Left lung (tissue), 14 donors: ENCODE measurements around the gene MATN1. TPM values are rescaled to one million over a fixed set of nuclear protein-coding genes. Genes with fewer than 3 reads are reported as not detected.

Source experiments
- ATAC-seq: fragments of 200-7000 bp; cut with Tn5 transposase; one replicate; pipeline ENCODE4 v1.9.1; 2020; ENCODE audit warnings: moderate library complexity
- DNase-seq, 4 donors: peaks; one replicate each; pipeline ENCODE4 v3.0.0-alpha.2; 2013 to 2020
- H3K27ac ChIP-seq, 2 donors: fragments of 200-600 bp; sonication (generic) in 1 of 2; one replicate each; pipeline versions ENCODE4 v1.5.0 to v1.8.0; 2020 to 2021
- H3K27me3 ChIP-seq, 2 donors: fragments of 200-600 bp; sonication (generic) in 1 of 2; one replicate each; pipeline versions ENCODE4 v1.5.0 to v1.8.0; 2020 to 2021
- H3K36me3 ChIP-seq, 2 donors: fragments of 200-600 bp; sonication (generic) in 1 of 2; one replicate each; pipeline versions ENCODE4 v1.5.0 to v1.8.0; 2020 to 2021
- H3K4me1 ChIP-seq, 2 donors: fragments of 200-600 bp; one replicate each; pipeline ENCODE4 v1.8.0; 2021
- H3K4me3 ChIP-seq, 2 donors: fragments of 200-600 bp; sonication (generic) in 1 of 2; one replicate each; pipeline versions ENCODE4 v1.5.0 to v1.8.0; 2020 to 2021; ENCODE audit warnings: mild to moderate bottlenecking in 1 of 2
- H3K9me3 ChIP-seq, 2 donors: fragments of 200-600 bp; sonication (generic) in 1 of 2; one replicate each; pipeline versions ENCODE4 v1.5.0 to v1.8.0; 2020 to 2021
- CTCF ChIP-seq, 2 donors: fragments of 200-600 bp; sonication (generic) in 1 of 2; IDR thresholded peaks; one replicate each; pipeline versions ENCODE4 v1.5.0 to v1.8.0; 2021; ENCODE audit warnings: antibody characterized with exemption in 2 of 2
- intact Hi-C, 2 donors: fragments of 100-400 bp; cut with DNase I; formaldehyde crosslinking; loops; one replicate each; pipeline versions ENCODE4 v1.11.2 to v1.14.2; 2022
- long read RNA-seq, 12 donors: library from polyadenylated mRNA in 2 of 12; unstranded in 2 of 12; transcript quantifications; one replicate each; pipeline ENCODE4 v2.0.0 and lab custom pipeline, GENCODE V29; 2019 to 2026
- polyA plus RNA-seq, 6 donors: library from polyadenylated mRNA; unstranded; fragments of 120-200 nt; gene quantifications; one replicate each; pipeline ENCODE4 v1.2.1, GENCODE V29; 2013; ENCODE audit not compliant: insufficient read length in 6 of 6
- total RNA-seq, 2 donors: library from RNA; stranded (reverse); fragmentation: NEBNext Ultra II Directional; extraction: Animal tissue kit (Norgen Biotek cat#: 25700); gene quantifications; one replicate each; pipeline ENCODE4 v1.2.1, GENCODE V29; 2021
- donor health status: DM: no; HTN: yes; CAD: no.
- donor health status: DM: no; HTN: no; CAD: no.

Gene MATN1
- under 1 TPM in 1 of 2 donors, not detected in 1; 0.08 TPM for total RNA-seq
- polyA plus RNA-seq: 1 to 10 TPM in 1 of 6 donors, under 1 TPM in 5; 0.37 to 1.1 (median 0.44) TPM
- long read RNA-seq, donor 1: 0 reads
- long read RNA-seq, donor 2: 0 reads
- long read RNA-seq, donor 3: 0 reads
- long read RNA-seq, donor 4, partial matches to known transcripts: 1 of 1 reads
- long read RNA-seq, donor 4, other reads (novel, unspliced or antisense): 0 of 1 reads
- long read RNA-seq, donor 5: 0 reads
- long read RNA-seq, donor 6: 0 reads
- long read RNA-seq, donor 7: 0 reads
- long read RNA-seq, donor 8: 0 reads
- long read RNA-seq, donor 9: 0 reads
- long read RNA-seq, donor 10: 0 reads
- long read RNA-seq, donor 11: 0 reads
- long read RNA-seq, donor 12: 0 reads

GRCh38 chr1:30723331-30723755 is at the start of gene MATN1:
MATN1 (minus strand) TSS chr1:30723585; CDS start chr1:30723551, 34 bp downstream.
- TF ChIP-seq CTCF (IDR thresholded peaks at IDR 0.05): no peak
- DNase-seq (no peak), ATAC-seq (no peak)
- no peak within 1 kb of the TSS for H3K4me3 ChIP-seq
- no peak within 1 kb of the TSS for H3K27ac ChIP-seq
- no peaks in the 10 kb centered on the region for H3K27me3 ChIP-seq
- intact Hi-C loops: loop anchor here in 1 of 2 donors (10.0 kb wide), 1 partner anchor 51 kb away; no protein-coding TSS in a partner anchor
- H3K36me3 ChIP-seq: peaks cover 0 to 9% of the 10 kb centered on the region in 2 donors
- H3K4me1 ChIP-seq: peaks cover 0 to 12% of the 10 kb centered on the region in 2 donors
- H3K9me3 ChIP-seq: no peaks in the 10 kb centered on the region

- no peaks in the 10 kb centered on the region for H3K9me3 ChIP-seq
- no peak for TF ChIP-seq CTCF (IDR thresholded peaks at IDR 0.05)
- no peaks in the 10 kb centered on the region for H3K36me3 ChIP-seq
- H3K27ac ChIP-seq: no peak overlapping the region
- ATAC-seq (no peak), DNase-seq (no peak)
- H3K4me1 ChIP-seq: no peaks in the 10 kb centered on the region
- H3K4me3 ChIP-seq: no peak overlapping the region
- intact Hi-C loops: loop anchor here in 1 of 2 donors (10.0 kb wide), 1 partner anchor 46 kb away; the partner anchor contains the start of gene MATN1
- no peaks in the 10 kb centered on the region for H3K27me3 ChIP-seq
Measured at GRCh38 chr1:30771005-30771404, 47.6 kb upstream of the MATN1 start.

GRCh38 chr1:30770150-30770549 is 46.8 kb upstream of the MATN1 start:
- DNase-seq (no peak), ATAC-seq (no peak)
- H3K4me1 ChIP-seq: no peaks in the 10 kb centered on the region
- no peak overlapping the region for H3K27ac ChIP-seq
- H3K27me3 ChIP-seq: no peaks in the 10 kb centered on the region
- no peak for TF ChIP-seq CTCF (IDR thresholded peaks at IDR 0.05)
- intact Hi-C loops: loop anchor here in 1 of 2 donors (10.0 kb wide), 1 partner anchor 45 kb away; the partner anchor contains the start of gene MATN1
- H3K36me3 ChIP-seq: no peaks in the 10 kb centered on the region
- no peaks in the 10 kb centered on the region for H3K9me3 ChIP-seq
- no peak overlapping the region for H3K4me3 ChIP-seq

- Histone ChIP-seq H3K36me3 (no peaks in the 10 kb centered on the region), H3K27me3 (no peaks in the 10 kb centered on the region), H3K4me3 (no peak overlapping the region), H3K9me3 (no peaks in the 10 kb centered on the region), H3K27ac (no peak overlapping the region), H3K4me1 (no peaks in the 10 kb centered on the region)
- DNase-seq: no peak
- ATAC-seq: peak; percentile 39
- intact Hi-C loops: no loop called here
- no peak for TF ChIP-seq CTCF (IDR thresholded peaks at IDR 0.05)
Measured at GRCh38 chr1:30768830-30769718, 45.7 kb upstream of the MATN1 start.
